Sigmoid colon (tissue), 7 donors: ENCODE measurements around the gene RPL12. TPM values are rescaled to one million over a fixed set of nuclear protein-coding genes. Genes with fewer than 3 reads are reported as not detected.

Experiments
- DNase-seq: peaks from one replicate; pipeline ENCODE4 v3.0.0-alpha.2; 2019
- H3K27ac ChIP-seq, 4 donors: fragments of 200-600 bp; sonication (generic); one replicate each; pipeline ENCODE4 v1.5.1; 2016 to 2019; ENCODE audit warnings: mild to moderate bottlenecking in 1 of 4
- H3K27me3 ChIP-seq, 3 donors: fragments of 200-600 bp; sonication (generic); one replicate each; pipeline ENCODE4 v1.5.1; 2019; ENCODE audit warnings: mild to moderate bottlenecking in 1 of 3
- H3K36me3 ChIP-seq, 4 donors: fragments of 200-600 bp; sonication (generic); one replicate each; pipeline ENCODE4 v1.5.1; 2016 to 2019
- H3K4me1 ChIP-seq, 4 donors: fragments of 200-600 bp; sonication (generic); one replicate each; pipeline ENCODE4 v1.5.1; 2017 to 2019
- H3K4me3 ChIP-seq, 4 donors: fragments of 200-600 bp; sonication (generic); one replicate each; pipeline ENCODE4 v1.5.1; 2017 to 2019; ENCODE audit warnings: mild to moderate bottlenecking in 2 of 4, moderate library complexity in 1 of 4
- H3K9me3 ChIP-seq, 4 donors: fragments of 200-600 bp in 3 of 4; sonication (generic) in 3 of 4; one replicate each; pipeline versions ENCODE4 v1.5.1 to v1.6.1; 2013 to 2019
- CTCF ChIP-seq, 4 experiments: fragments of 450-650 bp in 3 of 4; fragments of 200-600 bp in 1 of 4; IDR thresholded peaks; one replicate each; pipeline ENCODE4 v1.5.1; 2016 to 2019; ENCODE audit warnings: antibody characterized with exemption in 4 of 4, mild to moderate bottlenecking in 3 of 4, moderate library complexity in 2 of 4
- EP300 ChIP-seq, 4 donors: sonication (generic); formaldehyde crosslinking; IDR thresholded peaks; one replicate each; pipeline ENCODE4 v1.6.1; 2017; ENCODE audit warnings: antibody characterized with exemption in 4 of 4
- POLR2A ChIP-seq, 2 donors: fragments of 450-650 bp; IDR thresholded peaks; one replicate each; pipeline ENCODE4 v1.6.1; 2016; ENCODE audit warnings: antibody characterized with exemption in 2 of 2, mild to moderate bottlenecking in 2 of 2, moderate library complexity in 2 of 2
- POLR2AphosphoS5 ChIP-seq, 4 donors: sonication (generic); formaldehyde crosslinking; IDR thresholded peaks; one replicate each; pipeline ENCODE4 v1.6.1; 2017; ENCODE audit warnings: antibody characterized with exemption in 4 of 4
- WGBS, 2 donors: extraction: QIAGEN DNeasy Blood & Tissue Kit; methylation state at CpG; one replicate each; pipeline ENCODE4 v1.1.7; 2013; 5-methylcytosine and 5-hydroxymethylcytosine counted together
- intact Hi-C: fragments of 100-400 bp; cut with DNase I; formaldehyde crosslinking; loops from one replicate; pipeline ENCODE4 v1.15.1; 2023
- polyA plus RNA-seq, 3 donors: library from polyadenylated mRNA; stranded (reverse); fragments of 200-250 nt; gene quantifications; one replicate each; pipeline ENCODE4 v1.2.3, GENCODE V29; 2013
- total RNA-seq, 4 donors: library from RNA; depleted of rRNA; stranded (reverse); fragments of >200 nt; gene quantifications; one replicate each; pipeline ENCODE4 v1.1.0, GENCODE V29; 2016
- donor health status: healthy with polysubstance abuse.
- donor health status: Bipolar disorder and iron deficiency.
- donor health status: healthy.

The RPL12 gene
- total and polyA plus RNA-seq, 7 donors: 2,492 to 5,061 (median 2,965) TPM

- H3K27ac ChIP-seq: peak overlapping the region in 3 of 4 donors; percentile 85 to 89 (median 89)
- no peaks in the 10 kb centered on the region for H3K27me3 ChIP-seq
- H3K36me3 ChIP-seq: peaks cover 8 to 87% (median 59%) of the 10 kb centered on the region in 4 donors
- peak; percentile 57 for DNase-seq
- intact Hi-C loops: no loop called here
- H3K4me1 ChIP-seq: peaks cover 0 to 38% (median 31%) of the 10 kb centered on the region in 4 donors
- WGBS, 2 donors: 87 to 88% methylated on average over 22 of the region's 22 CpGs
- H3K9me3 ChIP-seq: no peaks in the 10 kb centered on the region
- TF ChIP-seq POLR2AphosphoS5 (IDR thresholded peaks at IDR 0.05): no peak
- TF ChIP-seq POLR2A (IDR thresholded peaks at IDR 0.05): no peak
- TF ChIP-seq CTCF (IDR thresholded peaks at IDR 0.05): no peak
- no peak for TF ChIP-seq EP300 (IDR thresholded peaks at IDR 0.05)
- no peak overlapping the region for H3K4me3 ChIP-seq
These were observed 42.5 kb upstream of the RPL12 start for GRCh38 chr9:127493592-127494303.

GRCh38 chr9:127492616-127493015 lies 41.4 kb upstream of the RPL12 start:
- intact Hi-C loops: no loop called here
- Histone ChIP-seq H3K27me3 (no peaks in the 10 kb centered on the region), H3K36me3 (peaks cover 14 to 86% (median 62%) of the 10 kb centered on the region in 4 donors), H3K9me3 (no peaks in the 10 kb centered on the region), H3K4me3 (no peak overlapping the region), H3K4me1 (peaks cover 0 to 38% (median 31%) of the 10 kb centered on the region in 4 donors), H3K27ac (peak overlapping the region in 2 of 4 donors; percentile 39 to 57)
- no peak for TF ChIP-seq EP300 (IDR thresholded peaks at IDR 0.05)
- WGBS, 2 donors: 91% methylated on average over 14 of the region's 14 CpGs
- no peak for DNase-seq

GRCh38 chr9:127491516-127491915 lies 40.3 kb upstream of the RPL12 start:
- intact Hi-C loops: no loop called here
- Histone ChIP-seq H3K27ac (peak overlapping the region in 1 of 4 donors; percentile 57), H3K27me3 (no peaks in the 10 kb centered on the region), H3K4me1 (peaks cover 0 to 36% (median 28%) of the 10 kb centered on the region in 4 donors), H3K36me3 (peaks cover 18 to 86% (median 60%) of the 10 kb centered on the region in 4 donors), H3K9me3 (no peaks in the 10 kb centered on the region), H3K4me3 (no peak overlapping the region)
- no peak for DNase-seq
- no peak for TF ChIP-seq POLR2AphosphoS5 (IDR thresholded peaks at IDR 0.05)
- TF ChIP-seq CTCF (IDR thresholded peaks at IDR 0.05): no peak
- no peak for TF ChIP-seq EP300 (IDR thresholded peaks at IDR 0.05)
- TF ChIP-seq POLR2A (IDR thresholded peaks at IDR 0.05): no peak
- 82 to 90% methylated on average over 10 of the region's 10 CpGs for WGBS, 2 donors

- intact Hi-C loops: no loop called here
- Histone ChIP-seq H3K9me3 (no peaks in the 10 kb centered on the region), H3K4me3 (no peak overlapping the region), H3K27ac (no peak overlapping the region), H3K4me1 (peaks cover 0 to 28% (median 20%) of the 10 kb centered on the region in 4 donors), H3K36me3 (peaks cover 27 to 86% (median 61%) of the 10 kb centered on the region in 4 donors), H3K27me3 (no peaks in the 10 kb centered on the region)
- TF ChIP-seq EP300 (IDR thresholded peaks at IDR 0.05) (no peak), POLR2A (IDR thresholded peaks at IDR 0.05) (no peak), POLR2AphosphoS5 (IDR thresholded peaks at IDR 0.05) (no peak), CTCF (IDR thresholded peaks at IDR 0.05) (no peak)
- 85 to 90% methylated on average over 9 of the region's 9 CpGs for WGBS, 2 donors
- no peak for DNase-seq
These were observed 39.5 kb upstream of the RPL12 start for GRCh38 chr9:127490535-127491230.

DNA sequence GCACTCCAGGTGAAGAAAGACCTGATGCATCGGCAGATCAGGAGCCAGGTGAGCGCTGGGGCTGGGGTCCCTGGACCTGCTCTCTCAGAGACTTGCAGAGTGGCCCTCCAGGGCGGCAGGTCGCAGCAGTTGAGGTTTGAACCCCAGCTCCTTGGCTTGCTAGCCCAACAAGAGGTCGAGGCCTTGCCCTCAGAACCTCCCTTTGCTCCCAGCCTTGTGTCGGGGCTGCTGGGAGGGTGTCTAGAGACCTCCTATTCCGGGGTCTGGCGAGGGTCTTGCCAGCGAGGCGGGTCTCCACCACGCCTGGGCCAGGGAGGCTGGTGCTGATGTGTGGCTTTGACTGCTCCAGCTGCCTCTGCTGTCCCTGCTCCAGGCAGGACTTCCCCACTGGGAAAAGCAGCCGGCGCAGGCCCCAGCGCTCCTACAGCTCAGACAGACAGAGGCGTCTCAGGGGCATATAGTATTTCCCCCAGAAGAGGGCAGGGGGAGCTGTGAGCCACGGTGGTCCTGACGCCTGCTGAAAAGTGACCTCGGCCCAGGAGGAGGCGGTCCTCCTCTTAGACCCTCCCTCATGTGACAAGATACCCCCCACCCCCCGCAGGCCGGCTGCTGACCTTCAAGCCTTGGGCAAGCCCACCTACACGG lies 38.4 kb upstream of the RPL12 start:
- Histone ChIP-seq H3K4me1 (peaks cover 0 to 17% (median 9%) of the 10 kb centered on the region in 4 donors), H3K9me3 (no peaks in the 10 kb centered on the region), H3K4me3 (no peak overlapping the region), H3K36me3 (peaks cover 34 to 97% (median 67%) of the 10 kb centered on the region in 4 donors), H3K27ac (no peak overlapping the region), H3K27me3 (no peaks in the 10 kb centered on the region)
- 90% methylated on average over 22 of the region's 22 CpGs for WGBS, 2 donors
- TF ChIP-seq POLR2A (IDR thresholded peaks at IDR 0.05) (no peak), EP300 (IDR thresholded peaks at IDR 0.05) (no peak), POLR2AphosphoS5 (IDR thresholded peaks at IDR 0.05) (no peak), CTCF (IDR thresholded peaks at IDR 0.05) (no peak)
- DNase-seq: no peak
- intact Hi-C loops: no loop called here
